Cardiac muscle cell (in vitro differentiated cells and primary cell): ENCODE data around the gene TBCD. TPM values are rescaled to one million over a fixed set of nuclear protein-coding genes. Genes with fewer than 3 reads are reported as not detected.
A peak's percentile ranks its signal among the peaks of the same experiment; 100 is the strongest.

Experiments used
- DNase-seq, 2 donors: peaks; one replicate each; pipeline versions ENCODE4 v3.0.0 to v3.0.0-alpha.2; 2010 to 2017; ENCODE audit warnings: low read depth in 1 of 2, low spot score in 1 of 2
- H3K27ac ChIP-seq: fragments of 200-600 bp; sonication (generic); 2 replicates; pipeline ENCODE4 v1.5.1; 2016
- H3K27me3 ChIP-seq: fragments of 200-600 bp; sonication (generic); 2 replicates; pipeline ENCODE4 v1.6.0; 2016; ENCODE audit warnings: control low read depth
- H3K36me3 ChIP-seq: fragments of 200-600 bp; sonication (generic); 2 replicates; pipeline ENCODE4 v1.5.1; 2016; ENCODE audit warnings: control low read depth
- H3K4me1 ChIP-seq: fragments of 200-600 bp; sonication (generic); 2 replicates; pipeline ENCODE4 v1.8.1; 2017; ENCODE audit warnings: low read depth, mild to moderate bottlenecking, mixed run types
- H3K4me3 ChIP-seq: fragments of 200-600 bp; sonication (generic); 2 replicates; pipeline ENCODE4 v1.5.1; 2016; ENCODE audit warnings: mild to moderate bottlenecking
- H3K9me3 ChIP-seq: fragments of 200-600 bp; sonication (generic); 2 replicates; pipeline ENCODE4 v1.5.1; 2017; ENCODE audit warnings: low read depth, mild to moderate bottlenecking, control low read depth
- polyA plus RNA-seq: library from polyadenylated mRNA; unstranded; fragments of >200 nt; fragmentation: Nextera tagmentation; extraction: Ambion mirVana; gene quantifications from 2 replicates; pipeline ENCODE4 v1.2.1, GENCODE V29; 2016
- total RNA-seq: library from RNA; depleted of rRNA; stranded (reverse); fragments of >200 nt; gene quantifications from 2 replicates; pipeline ENCODE4 v1.2.3, GENCODE V29; 2016
- TF ChIP-seq, protein P1 (sequence below): IDR thresholded peaks from 2 replicates; pipeline ENCODE4 v1.5.1; 2012; ENCODE audit warnings: low read depth, mild to moderate bottlenecking, low read length

The TBCD gene
- total and polyA plus RNA-seq, 2 experiments from 2014 or later: 55.7 to 66.0 TPM

GRCh38 chr17:82820278-82821251, 68.7 kb downstream of the TBCD start:
- no peak for DNase-seq

GRCh38 chr17:82821554-82821953, 69.7 kb downstream of the TBCD start:
- Histone ChIP-seq H3K27me3 (no peaks in the 10 kb centered on the region), H3K36me3 (no peaks in the 10 kb centered on the region)

More at GRCh38 chr17:82820278-82821251, 68.7 kb downstream of the TBCD start:
- no peaks in the 10 kb centered on the region for H3K27me3 ChIP-seq
- H3K4me1 ChIP-seq: peaks cover 5% of the 10 kb centered on the region
- no peaks in the 10 kb centered on the region for H3K9me3 ChIP-seq
- no peak overlapping the region for H3K27ac ChIP-seq
- H3K4me3 ChIP-seq: no peak overlapping the region
- H3K36me3 ChIP-seq: peaks cover 4% of the 10 kb centered on the region
- TF ChIP-seq, protein P1, sequence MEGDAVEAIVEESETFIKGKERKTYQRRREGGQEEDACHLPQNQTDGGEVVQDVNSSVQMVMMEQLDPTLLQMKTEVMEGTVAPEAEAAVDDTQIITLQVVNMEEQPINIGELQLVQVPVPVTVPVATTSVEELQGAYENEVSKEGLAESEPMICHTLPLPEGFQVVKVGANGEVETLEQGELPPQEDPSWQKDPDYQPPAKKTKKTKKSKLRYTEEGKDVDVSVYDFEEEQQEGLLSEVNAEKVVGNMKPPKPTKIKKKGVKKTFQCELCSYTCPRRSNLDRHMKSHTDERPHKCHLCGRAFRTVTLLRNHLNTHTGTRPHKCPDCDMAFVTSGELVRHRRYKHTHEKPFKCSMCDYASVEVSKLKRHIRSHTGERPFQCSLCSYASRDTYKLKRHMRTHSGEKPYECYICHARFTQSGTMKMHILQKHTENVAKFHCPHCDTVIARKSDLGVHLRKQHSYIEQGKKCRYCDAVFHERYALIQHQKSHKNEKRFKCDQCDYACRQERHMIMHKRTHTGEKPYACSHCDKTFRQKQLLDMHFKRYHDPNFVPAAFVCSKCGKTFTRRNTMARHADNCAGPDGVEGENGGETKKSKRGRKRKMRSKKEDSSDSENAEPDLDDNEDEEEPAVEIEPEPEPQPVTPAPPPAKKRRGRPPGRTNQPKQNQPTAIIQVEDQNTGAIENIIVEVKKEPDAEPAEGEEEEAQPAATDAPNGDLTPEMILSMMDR: no peak

GRCh38 chr17:82822281-82822680, 70.4 kb downstream of the TBCD start:
- Histone ChIP-seq H3K36me3 (no peaks in the 10 kb centered on the region), H3K9me3 (no peaks in the 10 kb centered on the region), H3K4me3 (no peak overlapping the region), H3K27ac (no peak overlapping the region), H3K27me3 (no peaks in the 10 kb centered on the region), H3K4me1 (peaks cover 14% of the 10 kb centered on the region)
- DNase-seq: no peak
- TF ChIP-seq, protein P1: no peak

More at GRCh38 chr17:82821554-82821953, 69.7 kb downstream of the TBCD start:
- Histone ChIP-seq H3K27ac (no peak overlapping the region), H3K4me1 (peaks cover 7% of the 10 kb centered on the region), H3K9me3 (no peaks in the 10 kb centered on the region), H3K4me3 (no peak overlapping the region)
- DNase-seq: no peak
- TF ChIP-seq, protein P1: no peak

- Histone ChIP-seq H3K27ac (no peak overlapping the region), H3K4me3 (no peak overlapping the region), H3K27me3 (no peaks in the 10 kb centered on the region), H3K9me3 (no peaks in the 10 kb centered on the region), H3K4me1 (peaks cover 16% of the 10 kb centered on the region), H3K36me3 (no peaks in the 10 kb centered on the region)
- peak in 1 of 2 donors; percentile 23 for DNase-seq
- TF ChIP-seq, protein P1: peak; percentile 17
These were observed 71.1 kb downstream of the TBCD start for GRCh38 chr17:82823004-82823403.

- TF ChIP-seq, protein P1: no peak
- H3K4me1 ChIP-seq: peaks cover 16% of the 10 kb centered on the region
- no peak for DNase-seq
These were observed 73.8 kb downstream of the TBCD start for GRCh38 chr17:82825540-82826124.

More at GRCh38 chr17:82825540-82826124, 73.8 kb downstream of the TBCD start:
- no peaks in the 10 kb centered on the region for H3K36me3 ChIP-seq
- H3K4me3 ChIP-seq: no peak overlapping the region
- H3K9me3 ChIP-seq: no peaks in the 10 kb centered on the region
- H3K27me3 ChIP-seq: no peaks in the 10 kb centered on the region
- H3K27ac ChIP-seq: no peak overlapping the region
